HEK293 (cell line): ENCODE data around the gene TBC1D24.

Experiments used
- CTCF ChIA-PET: fragments of 350-600 bp; formaldehyde crosslinking; extraction: SDS; loops from one replicate; lab custom pipeline; 2021; ENCODE audit warnings: antibody characterized with exemption; lab: Yijun Ruan, JAX
- POLR2A ChIA-PET: fragments of 300-600 bp; formaldehyde crosslinking; extraction: SDS; loops from one replicate; lab custom pipeline; 2020; ENCODE audit warnings: antibody characterized with exemption, inconsistent platforms; lab: Yijun Ruan, JAX
- H3K27ac ChIP-seq: fragments of 200-500 bp; sonication (Bioruptor generic); 2 replicates; pipeline ENCODE4 v1.5.1; 2014; ENCODE audit warnings: low read depth, low read length, control low read depth, inconsistent platforms; ENCODE audit errors: extremely low read depth
- H3K36me3 ChIP-seq, 2 experiments: fragments of 200-500 bp in 1 of 2; sonication (Bioruptor generic) in 1 of 2; 1 replicate in 1 of 2; 2 replicates in 1 of 2; pipeline ENCODE4 v1.5.1; 2014 to 2017; ENCODE audit warnings: inconsistent platforms in 2 of 2, low read length in 2 of 2; ENCODE audit not compliant: control insufficient read depth in 2 of 2, insufficient read depth in 1 of 2
- H3K4me1 ChIP-seq: fragments of 200-500 bp; sonication (Bioruptor generic); 2 replicates; pipeline ENCODE4 v1.5.1; 2014; ENCODE audit warnings: mild to moderate bottlenecking, low read length, inconsistent platforms; ENCODE audit not compliant: control insufficient read depth, insufficient read depth
- H3K4me3 ChIP-seq: 2 replicates; pipeline ENCODE4 v1.5.1; 2011; ENCODE audit warnings: low read depth, mild to moderate bottlenecking, control low read depth, low read length, moderate library complexity
- H3K9me3 ChIP-seq: fragments of 200-500 bp; sonication (Bioruptor generic); 2 replicates; pipeline ENCODE4 v1.5.1; 2014; ENCODE audit warnings: low read depth, low read length, inconsistent platforms; ENCODE audit not compliant: control insufficient read depth, insufficient read depth
- GLIS1 ChIP-seq: fragments of 450-650 bp; formaldehyde crosslinking; IDR thresholded peaks from 2 replicates; pipeline ENCODE4 v1.5.1; 2016; ENCODE audit warnings: missing biosample characterization, missing genetic modification characterization
- GLIS2 ChIP-seq: fragments of 450-650 bp; formaldehyde crosslinking; IDR thresholded peaks from 2 replicates; pipeline ENCODE4 v1.5.1; 2016; ENCODE audit warnings: missing biosample characterization, missing genetic modification characterization
- HIC1 ChIP-seq: fragments of 450-650 bp; formaldehyde crosslinking; IDR thresholded peaks from 2 replicates; pipeline ENCODE4 v1.5.1; 2016; ENCODE audit warnings: missing biosample characterization, missing genetic modification characterization
- KLF8 ChIP-seq: fragments of 450-650 bp; formaldehyde crosslinking; IDR thresholded peaks from 2 replicates; pipeline ENCODE4 v1.5.1; 2016; ENCODE audit warnings: missing biosample characterization, missing genetic modification characterization
- PATZ1 ChIP-seq: fragments of 450-650 bp; formaldehyde crosslinking; IDR thresholded peaks from 2 replicates; pipeline ENCODE4 v1.5.1; 2016; ENCODE audit warnings: missing biosample characterization, missing genetic modification characterization
- ZBTB7A ChIP-seq: fragments of 450-650 bp; formaldehyde crosslinking; IDR thresholded peaks from 2 replicates; pipeline ENCODE4 v1.5.1; 2016; ENCODE audit warnings: low read depth, missing biosample characterization, missing genetic modification characterization
- ZFHX2 ChIP-seq: fragments of 450-650 bp; formaldehyde crosslinking; conservative IDR thresholded peaks from 2 replicates; pipeline ENCODE4 v1.5.1; 2016; ENCODE audit warnings: missing biosample characterization, missing genetic modification characterization
- ZNF121 ChIP-seq: fragments of 450-650 bp; formaldehyde crosslinking; IDR thresholded peaks from 2 replicates; pipeline ENCODE4 v1.5.1; 2016; ENCODE audit warnings: missing biosample characterization, missing genetic modification characterization
- ZNF133 ChIP-seq: fragments of 450-650 bp; formaldehyde crosslinking; IDR thresholded peaks from 2 replicates; pipeline ENCODE4 v1.5.1; 2016; ENCODE audit warnings: missing biosample characterization, missing genetic modification characterization
- ZNF140 ChIP-seq: fragments of 450-650 bp; formaldehyde crosslinking; IDR thresholded peaks from 2 replicates; pipeline ENCODE4 v1.5.1; 2016; ENCODE audit warnings: missing biosample characterization, missing genetic modification characterization
- ZNF146 ChIP-seq: fragments of 450-650 bp; formaldehyde crosslinking; IDR thresholded peaks from 2 replicates; pipeline ENCODE4 v1.5.1; 2016; ENCODE audit warnings: missing biosample characterization, missing genetic modification characterization
- ZNF335 ChIP-seq: fragments of 450-650 bp; formaldehyde crosslinking; conservative IDR thresholded peaks from 2 replicates; pipeline ENCODE4 v1.5.1; 2016; ENCODE audit warnings: missing biosample characterization, missing genetic modification characterization
- ZNF530 ChIP-seq: fragments of 450-650 bp; formaldehyde crosslinking; IDR thresholded peaks from 2 replicates; pipeline ENCODE4 v1.5.1; 2016; ENCODE audit warnings: low read depth, missing biosample characterization, missing genetic modification characterization
- ZNF610 ChIP-seq: fragments of 450-650 bp; formaldehyde crosslinking; IDR thresholded peaks from 2 replicates; pipeline ENCODE4 v1.5.1; 2016; ENCODE audit warnings: missing biosample characterization, missing genetic modification characterization, borderline replicate concordance
- ZNF654 ChIP-seq: fragments of 450-650 bp; formaldehyde crosslinking; IDR thresholded peaks from 2 replicates; pipeline ENCODE4 v1.5.1; 2016; ENCODE audit warnings: low read depth, missing biosample characterization, missing genetic modification characterization
- ZNF677 ChIP-seq: fragments of 450-650 bp; IDR thresholded peaks from 2 replicates; pipeline ENCODE4 v1.5.0; 2018; ENCODE audit warnings: missing biosample characterization, mild to moderate bottlenecking, missing genetic modification characterization, moderate library complexity
- ZNF76 ChIP-seq: fragments of 450-650 bp; formaldehyde crosslinking; IDR thresholded peaks from 2 replicates; pipeline ENCODE4; 2016; ENCODE audit warnings: low read depth, missing biosample characterization, missing genetic modification characterization, borderline replicate concordance
- TF ChIP-seq, protein P1 (sequence below): fragments of 450-650 bp; formaldehyde crosslinking; IDR thresholded peaks from 2 replicates; pipeline ENCODE4 v1.5.1; 2016; ENCODE audit warnings: missing biosample characterization, missing genetic modification characterization
- TF ChIP-seq, protein P2 (sequence below): fragments of 450-650 bp; formaldehyde crosslinking; conservative IDR thresholded peaks from 2 replicates; pipeline ENCODE4 v1.5.1; 2016; ENCODE audit warnings: low read depth, missing biosample characterization, missing genetic modification characterization

TBC1D24 gene

DNA sequence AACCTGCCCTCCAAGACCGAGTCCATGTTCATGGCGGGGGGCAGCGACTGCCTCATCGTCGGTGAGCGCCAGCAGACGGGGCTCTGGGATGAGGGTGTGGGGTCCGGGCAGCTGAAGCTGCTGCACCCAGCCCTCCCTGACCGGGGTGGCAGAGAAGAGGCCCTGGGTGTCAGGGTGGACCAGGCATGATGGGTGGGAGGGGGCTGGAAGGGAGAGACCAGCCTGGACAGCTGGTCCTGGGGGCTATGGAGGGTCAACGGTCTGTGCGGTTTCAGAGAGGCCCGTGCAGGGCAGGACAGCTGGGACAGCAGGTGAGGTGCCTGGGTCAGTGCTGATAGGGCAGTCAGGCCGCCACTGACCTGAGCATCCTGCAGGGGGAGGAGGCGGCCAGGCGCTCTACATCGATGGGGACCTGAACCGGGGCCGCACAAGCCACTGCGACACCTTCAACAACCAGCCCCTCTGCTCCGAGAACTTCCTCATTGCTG lies 25.5 kb downstream of the TBC1D24 start:
- POLR2A ChIA-PET: interaction anchor here (1.2 to 2.1 kb wide), 5 partner anchors 26 to 345 kb away, joined by 4 to 27 read pairs (median 8); partner anchors contain the start of genes TBC1D24 and TRAF7
- CTCF ChIA-PET: interaction anchor here (0.6 to 2.6 kb wide), 18 partner anchors 8 to 305 kb away, joined by 3 to 28 read pairs (median 4); partner anchors contain the start of genes ATP6V0C, CASKIN1, CEMP1 and TEDC2
- Histone ChIP-seq H3K27ac (no peak overlapping the region), H3K9me3 (no peaks in the 10 kb centered on the region), H3K36me3 (peaks cover 0 to 39% of the 10 kb centered on the region in 2 experiments; a peak in 1 of 3 replicates)
- TF ChIP-seq ZNF133 (tag by site-specific recombination): no peak
- TF ChIP-seq ZNF121 (tag by site-specific recombination): no peak
- TF ChIP-seq ZNF146 (tag by site-specific recombination): 0 out of 2 replicates have a peak, but pooled peaks have one; percentile 2
- TF ChIP-seq ZNF530: no peak
- TF ChIP-seq, all 188 proteins: peak for 1
- Histone ChIP-seq H3K4me3 (no peak overlapping the region), H3K4me1 (peaks cover 7% of the 10 kb centered on the region)

- POLR2A ChIA-PET: interaction anchor here (0.7 to 2.1 kb wide), 16 partner anchors 12 to 346 kb away, joined by 3 to 27 read pairs (median 5); partner anchors contain the start of genes AMDHD2, ATP6V0C, CCNF and DNASE1L2
- CTCF ChIA-PET: interaction anchor here (0.6 to 2.6 kb wide), 37 partner anchors 8 to 372 kb away, joined by 3 to 28 read pairs (median 4); partner anchors contain the start of genes ABCA3, ATP6V0C, CASKIN1 and CEMP1
- peak overlapping the region; percentile 27 for H3K4me3 ChIP-seq
- H3K27ac ChIP-seq: no peak overlapping the region
- H3K9me3 ChIP-seq: no peaks in the 10 kb centered on the region
- H3K4me1 ChIP-seq: peaks cover 7% of the 10 kb centered on the region
- peaks cover 0 to 37% of the 10 kb centered on the region in 2 experiments; a peak in 1 of 3 replicates for H3K36me3 ChIP-seq
- TF ChIP-seq ZNF76 (tag by site-specific recombination) (no peak), ZNF677 (tag by site-specific recombination) (no peak), ZNF140 (tag by site-specific recombination) (no peak), GLIS1 (tag by site-specific recombination) (peak; percentile 87), GLIS2 (tag by site-specific recombination) (peak; percentile 87), ZNF654 (tag by site-specific recombination) (peak; percentile 91), ZBTB7A (tag by site-specific recombination) (peak; percentile 36; the same call in 1 of the 2 replicates), ZNF335 (tag by site-specific recombination) (peak; percentile 71), ZFHX2 (tag by site-specific recombination) (peak; percentile 63), HIC1 (peak; percentile 77), ZNF610 (tag by site-specific recombination) (no peak), PATZ1 (tag by site-specific recombination) (peak; percentile 88), KLF8 (0 out of 2 replicates have a peak, but pooled peaks have one; percentile 22)
- TF ChIP-seq, protein P1, sequence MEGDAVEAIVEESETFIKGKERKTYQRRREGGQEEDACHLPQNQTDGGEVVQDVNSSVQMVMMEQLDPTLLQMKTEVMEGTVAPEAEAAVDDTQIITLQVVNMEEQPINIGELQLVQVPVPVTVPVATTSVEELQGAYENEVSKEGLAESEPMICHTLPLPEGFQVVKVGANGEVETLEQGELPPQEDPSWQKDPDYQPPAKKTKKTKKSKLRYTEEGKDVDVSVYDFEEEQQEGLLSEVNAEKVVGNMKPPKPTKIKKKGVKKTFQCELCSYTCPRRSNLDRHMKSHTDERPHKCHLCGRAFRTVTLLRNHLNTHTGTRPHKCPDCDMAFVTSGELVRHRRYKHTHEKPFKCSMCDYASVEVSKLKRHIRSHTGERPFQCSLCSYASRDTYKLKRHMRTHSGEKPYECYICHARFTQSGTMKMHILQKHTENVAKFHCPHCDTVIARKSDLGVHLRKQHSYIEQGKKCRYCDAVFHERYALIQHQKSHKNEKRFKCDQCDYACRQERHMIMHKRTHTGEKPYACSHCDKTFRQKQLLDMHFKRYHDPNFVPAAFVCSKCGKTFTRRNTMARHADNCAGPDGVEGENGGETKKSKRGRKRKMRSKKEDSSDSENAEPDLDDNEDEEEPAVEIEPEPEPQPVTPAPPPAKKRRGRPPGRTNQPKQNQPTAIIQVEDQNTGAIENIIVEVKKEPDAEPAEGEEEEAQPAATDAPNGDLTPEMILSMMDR (tag by site-specific recombination): peak; percentile 99
- TF ChIP-seq, protein P2, sequence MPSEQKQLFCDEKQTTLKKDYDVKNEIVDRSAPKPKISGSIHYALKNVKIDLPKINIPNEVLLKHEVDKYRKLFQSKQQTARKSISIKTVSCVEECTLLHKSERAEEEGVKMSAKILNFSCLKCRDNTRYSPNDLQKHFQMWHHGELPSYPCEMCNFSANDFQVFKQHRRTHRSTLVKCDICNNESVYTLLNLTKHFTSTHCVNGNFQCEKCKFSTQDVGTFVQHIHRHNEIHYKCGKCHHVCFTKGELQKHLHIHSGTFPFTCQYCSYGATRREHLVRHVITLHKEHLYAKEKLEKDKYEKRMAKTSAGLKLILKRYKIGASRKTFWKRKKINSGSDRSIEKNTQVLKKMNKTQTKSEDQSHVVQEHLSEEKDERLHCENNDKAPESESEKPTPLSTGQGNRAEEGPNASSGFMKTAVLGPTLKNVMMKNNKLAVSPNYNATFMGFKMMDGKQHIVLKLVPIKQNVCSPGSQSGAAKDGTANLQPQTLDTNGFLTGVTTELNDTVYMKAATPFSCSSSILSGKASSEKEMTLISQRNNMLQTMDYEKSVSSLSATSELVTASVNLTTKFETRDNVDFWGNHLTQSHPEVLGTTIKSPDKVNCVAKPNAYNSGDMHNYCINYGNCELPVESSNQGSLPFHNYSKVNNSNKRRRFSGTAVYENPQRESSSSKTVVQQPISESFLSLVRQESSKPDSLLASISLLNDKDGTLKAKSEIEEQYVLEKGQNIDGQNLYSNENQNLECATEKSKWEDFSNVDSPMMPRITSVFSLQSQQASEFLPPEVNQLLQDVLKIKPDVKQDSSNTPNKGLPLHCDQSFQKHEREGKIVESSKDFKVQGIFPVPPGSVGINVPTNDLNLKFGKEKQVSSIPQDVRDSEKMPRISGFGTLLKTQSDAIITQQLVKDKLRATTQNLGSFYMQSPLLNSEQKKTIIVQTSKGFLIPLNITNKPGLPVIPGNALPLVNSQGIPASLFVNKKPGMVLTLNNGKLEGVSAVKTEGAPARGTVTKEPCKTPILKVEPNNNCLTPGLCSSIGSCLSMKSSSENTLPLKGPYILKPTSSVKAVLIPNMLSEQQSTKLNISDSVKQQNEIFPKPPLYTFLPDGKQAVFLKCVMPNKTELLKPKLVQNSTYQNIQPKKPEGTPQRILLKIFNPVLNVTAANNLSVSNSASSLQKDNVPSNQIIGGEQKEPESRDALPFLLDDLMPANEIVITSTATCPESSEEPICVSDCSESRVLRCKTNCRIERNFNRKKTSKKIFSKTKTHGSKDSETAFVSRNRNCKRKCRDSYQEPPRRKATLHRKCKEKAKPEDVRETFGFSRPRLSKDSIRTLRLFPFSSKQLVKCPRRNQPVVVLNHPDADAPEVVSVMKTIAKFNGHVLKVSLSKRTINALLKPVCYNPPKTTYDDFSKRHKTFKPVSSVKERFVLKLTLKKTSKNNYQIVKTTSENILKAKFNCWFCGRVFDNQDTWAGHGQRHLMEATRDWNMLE: no peak
Measured at GRCh38 chr16:2500918-2501750, 26.2 kb downstream of the TBC1D24 start.
